HAP-1 (cell line): ENCODE results near the gene ANKRD11.
"Not testable (repeated sequence)": the region's sequence is repeated elsewhere in the genome, so short reads cannot be mapped to it uniquely, and the experiment has no call there.

Experiments used
- DNase-seq, 2 experiments: peaks; one replicate each; pipeline ENCODE4 v3.0.0-alpha.2; 2016 to 2020; ENCODE audit warnings: low spot score in 2 of 2
- H3K27me3 ChIP-seq: fragments of 250-450 bp; sonication (Bioruptor Pico); 2 replicates; pipeline ENCODE4 v1.5.1; 2020; ENCODE audit warnings: low read depth, mild to moderate bottlenecking, moderate library complexity
- H3K36me3 ChIP-seq: fragments of 250-450 bp; sonication (Bioruptor Pico); replicated peaks from 2 replicates; pipeline ENCODE4 v1.5.1; 2020; ENCODE audit warnings: mild to moderate bottlenecking
- H3K4me1 ChIP-seq: fragments of 250-450 bp; sonication (Bioruptor Pico); 2 replicates; pipeline ENCODE4 v1.5.1; 2020; ENCODE audit warnings: mild to moderate bottlenecking
- H3K4me3 ChIP-seq: fragments of 250-450 bp; sonication (Bioruptor Pico); 2 replicates; pipeline ENCODE4 v1.5.1; 2020; ENCODE audit warnings: mild to moderate bottlenecking, moderate library complexity
- H3K9me3 ChIP-seq: fragments of 250-450 bp; sonication (Bioruptor Pico); 2 replicates; pipeline ENCODE4 v1.5.1; 2020; ENCODE audit warnings: mild to moderate bottlenecking, moderate library complexity
- in situ Hi-C: fragments of 300-500 bp; cut with MboI; formaldehyde crosslinking; loops from 3 replicates; pipeline ENCODE4 v1.14.3; 2020; ENCODE audit warnings: low sequenced_read_pairs, inconsistent platforms, mixed read lengths

Gene ANKRD11

DNA sequence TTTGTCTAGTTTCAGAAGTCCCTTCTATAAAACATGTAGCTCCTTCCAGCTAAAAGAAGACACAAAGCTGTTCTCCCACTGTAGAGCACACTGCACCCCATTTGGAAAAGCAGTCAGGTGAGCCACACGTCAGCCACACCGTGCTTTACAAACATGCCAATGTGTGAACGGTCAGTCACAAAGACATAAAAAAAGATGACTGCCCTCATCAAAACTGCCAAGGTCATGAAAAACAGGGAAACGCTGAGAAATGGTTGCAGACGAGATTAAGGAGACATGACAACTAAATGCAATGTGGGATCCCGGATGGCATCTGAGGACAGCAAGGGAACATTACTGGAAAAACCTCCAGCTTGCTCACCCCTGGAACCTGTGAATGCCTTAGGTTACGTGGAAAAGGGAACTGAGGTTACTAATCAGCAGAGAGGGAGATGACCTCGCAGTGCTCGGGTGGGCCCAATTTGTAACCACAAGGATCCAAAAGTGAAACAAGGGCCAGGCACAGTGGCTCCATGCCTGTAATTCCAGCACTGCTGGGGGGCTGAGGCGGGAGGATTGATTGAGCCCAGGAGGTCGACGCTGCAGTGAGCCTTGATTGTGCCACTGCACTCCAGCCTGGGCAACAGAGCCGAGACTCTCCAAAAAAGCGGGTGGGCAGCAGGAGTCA lies 8.1 kb downstream of the ANKRD11 start:
- no peak for DNase-seq
- Histone ChIP-seq H3K9me3 (no peaks in the 10 kb centered on the region), H3K36me3 (peaks cover 31% of the 10 kb centered on the region), H3K27me3 (no peaks in the 10 kb centered on the region), H3K4me3 (no peak overlapping the region), H3K4me1 (peaks cover 28% of the 10 kb centered on the region)
- in situ Hi-C loops = no loop called here

DNA sequence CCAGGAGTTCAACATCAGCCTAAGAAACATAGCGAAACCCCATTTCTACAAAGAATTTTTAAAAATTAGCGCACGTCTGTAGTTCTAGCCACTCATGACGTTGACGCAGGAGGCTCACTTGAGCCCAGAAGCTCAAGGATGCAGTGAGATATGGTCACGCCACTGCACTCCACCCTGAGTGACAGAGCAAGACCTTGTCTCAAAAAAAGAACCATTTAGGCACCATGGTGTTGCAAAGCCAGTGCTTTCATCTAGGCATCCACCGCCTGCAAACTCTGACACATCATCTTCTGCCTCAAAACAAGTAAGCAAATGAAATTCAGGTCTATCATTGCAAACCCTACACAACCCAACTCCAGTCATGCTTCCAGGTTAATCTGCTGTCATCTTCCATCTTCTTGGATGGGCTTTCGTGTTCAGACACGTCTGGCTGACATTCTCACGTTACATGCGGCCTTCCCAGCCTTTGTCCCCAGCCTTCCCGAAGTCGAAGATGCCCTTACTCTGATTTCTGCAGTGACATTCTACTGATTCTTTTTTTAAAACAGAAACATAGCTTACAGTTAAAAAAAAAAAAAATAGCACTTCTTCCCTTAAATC lies 8.9 kb downstream of the ANKRD11 start:
- Histone ChIP-seq H3K36me3 (peaks cover 28% of the 10 kb centered on the region), H3K4me1 (peaks cover 21% of the 10 kb centered on the region), H3K9me3 (no peaks in the 10 kb centered on the region), H3K4me3 (no peak overlapping the region), H3K27me3 (no peaks in the 10 kb centered on the region)
- in situ Hi-C loops = no loop called here
- DNase-seq = no peak

DNA sequence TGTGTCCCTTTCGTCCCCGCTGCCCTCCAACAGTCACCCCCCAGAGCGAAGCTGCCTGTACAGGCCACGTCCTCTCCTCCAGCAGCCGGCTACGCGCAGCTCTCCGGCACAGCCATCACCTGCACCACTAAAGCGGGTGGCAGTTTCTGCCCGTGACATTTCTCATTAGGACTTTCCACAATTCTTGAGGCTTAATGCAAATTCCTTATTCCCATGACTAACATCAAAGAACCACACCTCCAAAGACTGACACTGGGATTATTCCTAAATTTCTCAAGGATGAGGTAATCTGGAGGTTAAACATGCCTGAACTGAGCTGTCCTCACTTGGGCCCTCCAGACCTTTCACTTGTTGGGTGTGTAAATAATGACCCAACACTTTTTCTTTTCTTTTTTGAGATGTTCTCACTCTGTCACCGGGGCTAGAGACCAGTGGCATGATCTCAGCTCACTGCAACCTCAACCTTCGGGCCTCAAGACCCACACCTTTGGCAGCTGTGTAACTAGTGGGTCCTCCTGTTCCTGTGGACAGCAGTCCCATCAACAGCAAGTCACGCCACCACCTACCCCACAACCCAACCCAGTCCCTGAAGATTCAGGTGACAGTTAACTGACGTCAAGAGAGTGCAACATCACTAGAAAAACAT lies 11.7 kb downstream of the ANKRD11 start:
- Histone ChIP-seq H3K9me3 (no peaks in the 10 kb centered on the region), H3K4me1 (no peaks in the 10 kb centered on the region; the same call in 1 of the 2 replicates), H3K27me3 (no peaks in the 10 kb centered on the region), H3K36me3 (peaks cover 18% of the 10 kb centered on the region), H3K4me3 (no peak overlapping the region)
- DNase-seq = no peak
- in situ Hi-C loops = no loop called here

DNA sequence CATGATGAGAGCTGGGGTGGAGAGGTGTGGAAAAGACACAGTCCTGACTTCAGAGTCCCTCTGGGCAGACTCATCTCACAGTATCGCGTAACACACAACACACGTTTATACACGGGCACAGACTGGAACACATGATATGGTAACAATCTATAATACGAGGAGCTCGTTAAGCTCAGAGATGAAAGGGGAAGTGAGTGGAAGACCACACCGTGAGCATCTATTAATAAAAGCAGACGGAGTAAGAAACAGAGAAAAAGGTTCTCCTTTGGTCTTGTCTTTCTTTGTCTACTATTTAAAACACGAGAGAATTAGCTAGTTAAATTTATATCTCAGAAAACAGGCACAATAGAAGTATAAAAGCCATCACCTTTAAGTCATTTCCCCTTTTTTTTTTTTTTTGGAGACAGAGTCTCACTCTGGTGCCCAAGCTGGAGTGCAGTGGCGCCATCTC lies 13.5 kb downstream of the ANKRD11 start:
- in situ Hi-C loops = no loop called here
- DNase-seq = no peak
- peaks cover 2% of the 10 kb centered on the region for H3K4me1 ChIP-seq

DNA sequence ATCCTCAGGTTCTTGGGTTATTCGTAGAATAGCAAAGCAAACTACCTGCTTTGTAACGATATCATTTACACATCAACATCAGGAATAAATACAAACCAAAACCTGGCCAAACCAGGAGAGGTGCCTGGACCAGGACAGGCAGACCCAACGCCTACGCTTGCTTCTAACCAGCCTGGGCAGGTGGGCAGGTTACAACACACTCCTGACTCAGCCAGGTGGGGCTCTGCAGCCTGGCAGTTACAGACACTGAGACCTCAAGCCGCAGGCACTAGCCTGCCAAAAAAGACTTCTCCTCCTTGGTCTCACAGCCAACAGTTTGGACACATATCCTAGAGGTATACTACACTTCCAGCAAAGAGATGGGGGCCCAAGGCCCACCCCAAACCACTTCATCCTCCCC lies 14.0 kb downstream of the ANKRD11 start:
- Histone ChIP-seq H3K27me3 (no peaks in the 10 kb centered on the region), H3K9me3 (no peaks in the 10 kb centered on the region), H3K4me1 (peaks cover 2% of the 10 kb centered on the region), H3K4me3 (no peak overlapping the region), H3K36me3 (peaks cover 8% of the 10 kb centered on the region)
- in situ Hi-C loops = no loop called here
- DNase-seq = no peak

More for the DNA sequence above, 13.5 kb downstream of the ANKRD11 start:
- H3K36me3 ChIP-seq = peaks cover 8% of the 10 kb centered on the region
- no peaks in the 10 kb centered on the region for H3K27me3 ChIP-seq
- no peak overlapping the region for H3K4me3 ChIP-seq
- no peaks in the 10 kb centered on the region for H3K9me3 ChIP-seq

DNA sequence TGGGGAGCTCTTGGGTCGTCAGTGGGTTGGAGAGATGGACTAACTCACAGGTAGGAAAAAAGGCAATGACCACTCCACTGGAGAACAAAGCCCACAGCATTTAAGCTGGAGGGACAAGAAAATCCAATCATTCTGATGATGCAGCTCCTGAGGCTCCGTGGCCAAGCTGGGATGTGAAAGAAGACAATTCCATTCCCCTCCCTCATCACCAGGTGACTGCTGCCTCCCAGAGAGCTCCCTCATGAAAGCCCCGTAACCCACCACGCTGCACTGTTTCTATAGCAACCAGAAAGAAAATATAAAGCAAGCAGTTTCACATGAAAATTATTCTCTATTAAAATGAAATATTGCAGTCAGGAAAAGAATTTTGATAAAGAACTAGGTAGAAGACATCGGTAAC lies 15.2 kb downstream of the ANKRD11 start:
- Histone ChIP-seq H3K4me3 (no peak overlapping the region), H3K4me1 (peaks cover 2% of the 10 kb centered on the region; the same call in 1 of the 2 replicates), H3K36me3 (no peaks in the 10 kb centered on the region; the same call in none of the 2 replicates), H3K9me3 (no peaks in the 10 kb centered on the region), H3K27me3 (no peaks in the 10 kb centered on the region)
- in situ Hi-C loops = no loop called here
- no peak for DNase-seq

DNA sequence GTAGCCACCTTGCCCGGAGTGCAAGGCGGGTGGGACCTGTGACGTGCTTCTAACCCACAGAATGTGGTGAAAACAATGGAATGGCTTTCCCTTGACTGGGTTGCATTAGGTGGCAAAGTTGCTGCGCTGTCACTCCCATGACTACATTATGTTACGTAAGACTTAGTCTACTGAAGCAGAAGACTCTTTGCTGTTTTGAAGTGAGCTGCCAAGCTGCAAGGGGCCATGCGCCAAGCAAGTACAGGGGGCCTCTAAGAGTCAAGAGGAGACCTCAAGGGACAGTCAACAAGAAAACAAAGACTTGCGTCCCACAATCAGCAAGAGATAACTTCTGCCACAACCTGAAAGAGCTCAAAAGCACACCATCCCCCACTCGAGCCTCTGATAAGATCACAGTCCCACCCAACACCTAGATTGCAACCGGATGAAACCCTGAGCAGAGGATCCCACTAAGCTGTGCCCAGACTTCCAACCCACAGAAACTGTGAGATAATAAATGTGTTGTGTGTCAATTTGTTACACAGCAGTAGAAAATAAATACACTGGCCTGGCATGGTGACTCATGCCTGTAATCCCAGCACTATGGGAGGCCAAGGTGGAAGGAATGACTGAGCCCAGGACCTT lies 16.5 kb downstream of the ANKRD11 start:
- Histone ChIP-seq H3K36me3 (no peaks in the 10 kb centered on the region; the same call in none of the 2 replicates), H3K9me3 (no peaks in the 10 kb centered on the region), H3K4me1 (peaks cover 2% of the 10 kb centered on the region; the same call in 1 of the 2 replicates), H3K27me3 (no peaks in the 10 kb centered on the region), H3K4me3 (no peak overlapping the region)
- DNase-seq = no peak
- in situ Hi-C loops = no loop called here

DNA sequence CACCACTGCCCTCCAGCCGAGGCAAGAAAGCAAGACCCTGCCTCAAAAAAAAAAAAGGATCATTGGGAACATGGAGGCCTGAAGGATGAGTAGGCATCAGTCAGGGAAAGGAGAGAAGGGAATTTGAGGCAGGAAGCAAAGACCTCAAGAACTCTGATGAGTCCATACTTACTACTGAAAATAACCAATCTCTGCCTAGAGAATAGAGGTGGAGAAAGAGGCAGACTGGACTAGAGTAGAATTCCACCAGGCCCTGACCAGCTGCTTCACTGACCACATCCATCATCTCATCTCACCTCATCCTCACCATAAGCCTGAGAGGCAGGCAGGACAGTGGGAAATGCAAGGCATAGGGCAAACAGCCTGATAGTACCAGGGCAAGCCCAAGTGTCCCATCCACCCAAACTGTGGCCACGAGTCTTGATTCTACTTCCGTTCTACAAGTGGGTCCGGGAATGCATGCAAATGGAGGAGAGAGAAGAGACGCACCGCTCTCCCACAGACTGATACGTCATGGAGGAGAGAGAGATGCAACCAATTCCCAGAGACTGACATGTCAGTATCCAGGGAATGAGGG lies 17.1 kb downstream of the ANKRD11 start:
- in situ Hi-C loops = no loop called here
- H3K9me3 ChIP-seq = no peaks in the 10 kb centered on the region
- no peak overlapping the region for H3K4me3 ChIP-seq
- H3K27me3 ChIP-seq = no peaks in the 10 kb centered on the region
- no peak for DNase-seq
- H3K36me3 ChIP-seq = no peaks in the 10 kb centered on the region; the same call in none of the 2 replicates
- H3K4me1 ChIP-seq = peaks cover 2% of the 10 kb centered on the region; the same call in 1 of the 2 replicates

DNA sequence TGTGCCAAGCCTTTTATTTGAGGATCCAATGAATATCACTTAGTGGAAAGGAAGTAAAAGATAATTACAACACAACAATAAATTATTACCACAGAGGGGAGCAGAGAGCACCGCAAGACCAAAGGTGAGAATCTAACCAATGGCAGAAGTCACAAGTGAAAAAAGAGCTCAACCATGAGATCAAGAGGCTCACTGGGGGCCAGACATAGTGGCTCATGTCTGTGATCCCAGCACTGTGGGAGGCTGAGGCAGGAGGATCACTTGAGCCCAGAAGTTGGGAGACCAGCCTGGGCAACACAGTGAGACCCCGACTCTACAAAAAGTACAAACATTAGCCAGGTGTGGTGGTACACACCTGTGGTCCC lies 17.7 kb downstream of the ANKRD11 start:
- Histone ChIP-seq H3K9me3 (no peaks in the 10 kb centered on the region), H3K36me3 (no peaks in the 10 kb centered on the region; the same call in none of the 2 replicates), H3K4me1 (peaks cover 2% of the 10 kb centered on the region; the same call in 1 of the 2 replicates), H3K27me3 (no peaks in the 10 kb centered on the region), H3K4me3 (no peak overlapping the region)
- DNase-seq = no peak
- in situ Hi-C loops = no loop called here

- Histone ChIP-seq H3K9me3 (0 out of 2 replicates have a peak, but pooled peaks cover 4% of the 10 kb centered on the region), H3K27me3 (no peaks in the 10 kb centered on the region), H3K4me3 (no peak overlapping the region), H3K36me3 (no peaks in the 10 kb centered on the region; the same call in none of the 2 replicates), H3K4me1 (peaks cover 2% of the 10 kb centered on the region; the same call in 1 of the 2 replicates)
- no peak for DNase-seq
- in situ Hi-C loops = no loop called here
Measured at GRCh38 chr16:89467382-89467781, 23.0 kb downstream of the ANKRD11 start.

- in situ Hi-C loops = no loop called here
- Histone ChIP-seq H3K9me3 (0 out of 2 replicates have a peak, but pooled peaks cover 4% of the 10 kb centered on the region), H3K27me3 (no peaks in the 10 kb centered on the region), H3K4me1 (peaks cover 1% of the 10 kb centered on the region; the same call in 1 of the 2 replicates), H3K36me3 (no peaks in the 10 kb centered on the region; the same call in none of the 2 replicates), H3K4me3 (no peak overlapping the region)
- DNase-seq = no peak
Measured at GRCh38 chr16:89466920-89467319, 23.4 kb downstream of the ANKRD11 start.

DNA sequence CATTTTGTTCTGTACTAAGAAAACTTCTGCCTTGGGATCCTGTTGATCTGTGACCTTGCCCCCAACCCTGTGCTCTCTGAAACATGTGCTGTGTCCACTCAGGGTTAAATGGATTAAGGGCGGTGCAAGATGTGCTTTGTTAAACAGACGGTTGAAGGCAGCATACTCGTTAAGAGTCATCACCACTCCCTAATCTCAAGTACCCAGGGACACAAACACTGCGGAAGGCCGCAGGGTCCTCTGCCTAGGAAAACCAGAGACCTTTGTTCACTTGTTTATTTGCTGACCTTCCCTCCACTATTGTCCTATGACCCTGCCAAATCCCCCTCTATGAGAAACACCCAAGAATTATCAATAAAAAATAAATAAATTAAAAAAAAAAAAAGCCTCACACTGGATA lies 27.0 kb downstream of the ANKRD11 start:
- H3K9me3 ChIP-seq, H3K36me3 ChIP-seq, DNase-seq, H3K4me1 ChIP-seq, H3K27me3 ChIP-seq, in situ Hi-C loops, H3K4me3 ChIP-seq: not testable (repeated sequence)

DNA sequence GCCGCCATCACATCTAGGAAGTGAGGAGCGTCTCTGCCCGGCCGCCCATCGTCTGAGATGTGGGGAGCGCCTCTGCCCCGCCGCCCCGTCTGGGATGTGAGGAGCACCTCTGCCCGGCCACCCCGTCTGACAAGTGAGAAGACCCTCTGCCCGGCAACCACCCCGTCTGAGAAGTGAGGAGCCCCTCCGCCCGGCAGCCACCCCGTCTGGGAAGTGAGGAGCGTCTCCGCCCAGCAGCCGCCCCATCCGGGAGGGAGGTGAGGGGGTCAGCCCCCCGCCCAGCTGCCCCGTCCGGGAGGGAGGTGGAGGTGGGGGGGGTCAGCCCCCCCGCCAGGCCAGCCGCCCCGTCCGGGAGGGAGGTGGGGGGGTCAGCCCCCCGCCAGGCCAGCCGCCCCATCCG lies 27.7 kb downstream of the ANKRD11 start:
- H3K4me3 ChIP-seq, DNase-seq, H3K27me3 ChIP-seq, H3K4me1 ChIP-seq, H3K36me3 ChIP-seq, H3K9me3 ChIP-seq, in situ Hi-C loops: not testable (repeated sequence)
